ENCODE results near the gene RXRA.

DNA sequence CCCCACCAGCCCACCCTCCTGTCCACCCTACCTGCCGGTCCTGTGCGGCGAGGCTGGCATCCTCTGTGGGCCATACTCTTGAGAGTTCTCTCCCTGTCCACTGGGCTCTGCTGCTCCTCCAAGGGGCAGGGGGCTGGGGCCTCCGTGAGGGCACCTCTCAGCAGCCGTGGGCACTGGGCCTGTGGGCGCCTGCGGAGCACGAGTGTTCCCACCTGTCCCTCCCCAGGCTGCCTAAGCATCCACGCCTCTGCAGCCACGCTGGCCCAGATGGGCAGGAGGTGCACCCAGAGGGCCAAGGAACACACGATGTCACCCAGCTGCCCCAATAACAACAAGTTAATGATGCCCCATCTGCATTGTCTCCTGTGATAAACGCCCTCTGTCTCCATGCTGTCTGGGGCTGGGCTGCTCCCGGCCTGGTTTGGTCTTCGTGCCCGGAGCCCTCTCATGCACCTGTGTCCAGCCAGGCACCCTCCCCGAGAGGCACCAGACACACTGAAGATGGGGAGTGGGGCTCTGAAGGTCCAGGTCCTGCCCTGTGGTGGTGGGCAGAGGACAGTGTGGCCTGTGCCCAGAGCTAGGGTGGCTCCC is 114.5 kb downstream of the RXRA start:
- TF ChIP-seq, protein P1, sequence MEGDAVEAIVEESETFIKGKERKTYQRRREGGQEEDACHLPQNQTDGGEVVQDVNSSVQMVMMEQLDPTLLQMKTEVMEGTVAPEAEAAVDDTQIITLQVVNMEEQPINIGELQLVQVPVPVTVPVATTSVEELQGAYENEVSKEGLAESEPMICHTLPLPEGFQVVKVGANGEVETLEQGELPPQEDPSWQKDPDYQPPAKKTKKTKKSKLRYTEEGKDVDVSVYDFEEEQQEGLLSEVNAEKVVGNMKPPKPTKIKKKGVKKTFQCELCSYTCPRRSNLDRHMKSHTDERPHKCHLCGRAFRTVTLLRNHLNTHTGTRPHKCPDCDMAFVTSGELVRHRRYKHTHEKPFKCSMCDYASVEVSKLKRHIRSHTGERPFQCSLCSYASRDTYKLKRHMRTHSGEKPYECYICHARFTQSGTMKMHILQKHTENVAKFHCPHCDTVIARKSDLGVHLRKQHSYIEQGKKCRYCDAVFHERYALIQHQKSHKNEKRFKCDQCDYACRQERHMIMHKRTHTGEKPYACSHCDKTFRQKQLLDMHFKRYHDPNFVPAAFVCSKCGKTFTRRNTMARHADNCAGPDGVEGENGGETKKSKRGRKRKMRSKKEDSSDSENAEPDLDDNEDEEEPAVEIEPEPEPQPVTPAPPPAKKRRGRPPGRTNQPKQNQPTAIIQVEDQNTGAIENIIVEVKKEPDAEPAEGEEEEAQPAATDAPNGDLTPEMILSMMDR (IDR thresholded peaks at IDR 0.05; ENCODE audit: borderline replicate concordance, extremely low read depth, low read length, poor library complexity, severe bottlenecking): no peak
- no peak for TF ChIP-seq EZH2 (IDR thresholded peaks at IDR 0.05; ENCODE audit: borderline replicate concordance, low read depth, low read length, severe bottlenecking)
